ENCODE data around the gene RFNG.

Gene RFNG

GRCh38 chr17:82082456-82082855 is 30.8 kb upstream of the RFNG start:
- Histone ChIP-seq H3K4me3 (replicated peaks; ENCODE audit: insufficient read depth, low read length) (no peak overlapping the region), H3K27ac (replicated peaks) (no peak overlapping the region), H3K27me3 (ENCODE audit: insufficient read depth, poor library complexity, severe bottlenecking) (no peaks in the 10 kb centered on the region)
- no peak for DNase-seq (ENCODE audit: low read depth in 1 of 2, low spot score in 1 of 2)
- TF ChIP-seq SPI1 (IDR thresholded peaks at IDR 0.05; ENCODE audit: borderline replicate concordance, low read depth) (no peak), GABPA (IDR thresholded peaks at IDR 0.05; ENCODE audit: low read depth) (no peak), REST (IDR thresholded peaks at IDR 0.05; ENCODE audit: insufficient replicate concordance, low read depth) (no peak), POLR2AphosphoS5 (IDR thresholded peaks at IDR 0.05; ENCODE audit: low read depth) (no peak), CTCF (IDR thresholded peaks at IDR 0.05; ENCODE audit: insufficient read depth, low read length) (no peak)

GRCh38 chr17:82081966-82082365 is 30.4 kb upstream of the RFNG start:
- Histone ChIP-seq H3K27ac (replicated peaks) (no peak overlapping the region), H3K4me3 (replicated peaks; ENCODE audit: insufficient read depth, low read length) (no peak overlapping the region)
- DNase-seq (ENCODE audit: low read depth in 1 of 2, low spot score in 1 of 2): no peak

GRCh38 chr17:82081546-82081945 is 29.9 kb upstream of the RFNG start:
- Histone ChIP-seq H3K27me3 (ENCODE audit: insufficient read depth, poor library complexity, severe bottlenecking) (no peaks in the 10 kb centered on the region), H3K27ac (replicated peaks) (no peak overlapping the region), H3K4me3 (replicated peaks; ENCODE audit: insufficient read depth, low read length) (no peak overlapping the region)
- TF ChIP-seq CTCF (IDR thresholded peaks at IDR 0.05; ENCODE audit: insufficient read depth, low read length) (no peak), GABPA (IDR thresholded peaks at IDR 0.05; ENCODE audit: low read depth) (no peak)
- DNase-seq (ENCODE audit: low read depth in 1 of 2, low spot score in 1 of 2): no peak

More at GRCh38 chr17:82081966-82082365, 30.4 kb upstream of the RFNG start:
- no peak for TF ChIP-seq REST (IDR thresholded peaks at IDR 0.05; ENCODE audit: insufficient replicate concordance, low read depth)
- TF ChIP-seq CTCF (IDR thresholded peaks at IDR 0.05; ENCODE audit: insufficient read depth, low read length): no peak
- no peaks in the 10 kb centered on the region for H3K27me3 ChIP-seq (ENCODE audit: insufficient read depth, poor library complexity, severe bottlenecking)

- no peak for DNase-seq (ENCODE audit: low read depth in 1 of 2, low spot score in 1 of 2)
- H3K4me3 ChIP-seq (replicated peaks; ENCODE audit: insufficient read depth, low read length): no peak overlapping the region
- no peak overlapping the region for H3K27ac ChIP-seq (replicated peaks)
- TF ChIP-seq GABPA (IDR thresholded peaks at IDR 0.05; ENCODE audit: low read depth): no peak
- TF ChIP-seq CTCF (IDR thresholded peaks at IDR 0.05; ENCODE audit: insufficient read depth, low read length): no peak
- TF ChIP-seq POLR2AphosphoS5 (IDR thresholded peaks at IDR 0.05; ENCODE audit: low read depth): no peak; the same call in none of the 2 replicates
- TF ChIP-seq REST (IDR thresholded peaks at IDR 0.05; ENCODE audit: insufficient replicate concordance, low read depth): no peak
- TF ChIP-seq SPI1 (IDR thresholded peaks at IDR 0.05; ENCODE audit: borderline replicate concordance, low read depth): no peak
- no peaks in the 10 kb centered on the region for H3K27me3 ChIP-seq (ENCODE audit: insufficient read depth, poor library complexity, severe bottlenecking)
Measured at GRCh38 chr17:82080789-82081464, 29.3 kb upstream of the RFNG start.
